IMR-90 (cell line): Measurements from ENCODE around the gene LRG1. TPM values are rescaled to one million over a fixed set of nuclear protein-coding genes. Genes with fewer than 3 reads are reported as not detected.

Experiments
- ATAC-seq: fragments of 200-7000 bp; cut with Tn5 transposase; 2 replicates; pipeline ENCODE4 v1.9.1; 2020; ENCODE audit warnings: low read depth, mild to moderate bottlenecking, moderate library complexity
- BruUV-seq: library from RNA; stranded (reverse); fragments of 400-500 nt; replicated peaks from 2 replicates; lab custom pipeline; 2021; lab: Mats Ljungman, UMichigan
- CTCF ChIA-PET: fragments of 300-600 bp; formaldehyde crosslinking; extraction: SDS; loops from one replicate; lab custom pipeline; 2021; ENCODE audit warnings: antibody characterized with exemption; lab: Yijun Ruan, JAX
- POLR2A ChIA-PET: fragments of 300-600 bp; sonication (Branson Sonifier 250); formaldehyde crosslinking; loops from one replicate; lab custom pipeline; 2022; ENCODE audit warnings: antibody characterized with exemption; ENCODE audit not compliant: unreplicated experiment; lab: Charles Lee
- DNase-seq: peaks from one replicate; pipeline ENCODE4 v3.0.0; 2013
- H2AFZ ChIP-seq: replicated peaks from 2 replicates; pipeline ENCODE3; 2013; ENCODE audit warnings: low read length, mild to moderate bottlenecking; ENCODE audit not compliant: poor library complexity
- H2AK5ac ChIP-seq: 2 replicates; pipeline ENCODE4 v1.6.1; 2013; ENCODE audit warnings: low read depth, low read length, inconsistent platforms
- H2AK9ac ChIP-seq: replicated peaks from 2 replicates; pipeline ENCODE3; 2013; ENCODE audit warnings: mild to moderate bottlenecking, low read depth, low read length, moderate library complexity; ENCODE audit not compliant: poor library complexity
- H2BK120ac ChIP-seq: 2 replicates; pipeline ENCODE4 v1.6.1; 2013; ENCODE audit warnings: low read depth, low read length, inconsistent platforms
- H2BK15ac ChIP-seq: 3 replicates; pipeline ENCODE4 v1.6.1; 2013; ENCODE audit warnings: low read depth, low read length, inconsistent platforms
- H2BK20ac ChIP-seq: 2 replicates; pipeline ENCODE4 v1.6.1; 2013; ENCODE audit warnings: low read depth, mild to moderate bottlenecking, inconsistent platforms, low read length, moderate library complexity
- H2BK5ac ChIP-seq: 2 replicates; pipeline ENCODE4 v1.6.1; 2013; ENCODE audit warnings: mild to moderate bottlenecking, low read depth, low read length, inconsistent platforms; ENCODE audit not compliant: poor library complexity, severe bottlenecking
- H3K14ac ChIP-seq: replicated peaks from 2 replicates; pipeline ENCODE4 v1.6.1; 2013; ENCODE audit warnings: low read depth, low read length, inconsistent platforms
- H3K18ac ChIP-seq: 2 replicates; pipeline ENCODE4 v1.6.1; 2013; ENCODE audit warnings: low read depth, low read length, control low read depth
- H3K23ac ChIP-seq: 2 replicates; pipeline ENCODE4 v1.6.1; 2013; ENCODE audit warnings: low read depth, low read length, inconsistent platforms
- H3K27ac ChIP-seq: 2 replicates; pipeline ENCODE4 v1.5.1; 2013; ENCODE audit warnings: mild to moderate bottlenecking, control low read depth, low read length; ENCODE audit not compliant: insufficient read depth
- H3K27me3 ChIP-seq: 2 replicates; pipeline ENCODE4 v1.6.1; 2013; ENCODE audit warnings: low read length; ENCODE audit not compliant: control insufficient read depth, insufficient read depth
- H3K36me3 ChIP-seq: 2 replicates; pipeline ENCODE4 v1.6.1; 2013; ENCODE audit warnings: low read length, mixed read lengths; ENCODE audit not compliant: control insufficient read depth, insufficient read depth
- H3K4ac ChIP-seq: 2 replicates; pipeline ENCODE4 v1.6.1; 2013; ENCODE audit warnings: low read depth, low read length, inconsistent platforms
- H3K4me1 ChIP-seq: 2 replicates; pipeline ENCODE4 v1.6.1; 2013; ENCODE audit warnings: low read length, mixed read lengths; ENCODE audit not compliant: control insufficient read depth, insufficient read depth
- H3K4me2 ChIP-seq: 2 replicates; pipeline ENCODE4 v1.6.1; 2013; ENCODE audit warnings: low read depth, mild to moderate bottlenecking, control low read depth, low read length, moderate library complexity
- H3K4me3 ChIP-seq: 2 replicates; pipeline ENCODE4 v1.5.1; 2013; ENCODE audit warnings: low read depth, mild to moderate bottlenecking, control low read depth, low read length, moderate library complexity; ENCODE audit not compliant: insufficient read depth
- H3K56ac ChIP-seq: 2 replicates; pipeline ENCODE4 v1.6.1; 2013; ENCODE audit warnings: low read length, inconsistent platforms; ENCODE audit not compliant: insufficient read depth; ENCODE audit errors: extremely low read depth
- H3K79me1 ChIP-seq, 2 experiments: 2 replicates each; pipeline ENCODE4 v1.6.1; 2013; ENCODE audit warnings: low read length in 2 of 2, inconsistent platforms in 1 of 2, low read depth in 1 of 2
- H3K9ac ChIP-seq: 2 replicates; pipeline ENCODE4 v1.6.1; 2013; ENCODE audit warnings: low read depth, low read length, control low read depth
- H3K9me1 ChIP-seq: 2 replicates; pipeline ENCODE4 v1.6.1; 2013; ENCODE audit warnings: low read length, inconsistent platforms; ENCODE audit not compliant: insufficient read depth
- H3K9me3 ChIP-seq: 2 replicates; pipeline ENCODE4 v1.6.1; 2013; ENCODE audit warnings: low read length; ENCODE audit not compliant: control insufficient read depth, insufficient read depth
- H4K20me1 ChIP-seq: 2 replicates; pipeline ENCODE4 v1.6.1; 2013; ENCODE audit warnings: low read length, inconsistent platforms; ENCODE audit not compliant: insufficient read depth
- H4K5ac ChIP-seq: 2 replicates; pipeline ENCODE4 v1.6.1; 2013; ENCODE audit warnings: mild to moderate bottlenecking, low read depth, low read length, control low read depth
- H4K8ac ChIP-seq, 2 experiments: 2 replicates each; pipeline ENCODE4 v1.6.1; 2013; ENCODE audit warnings: low read depth in 2 of 2, low read length in 2 of 2, control low read depth in 1 of 2, inconsistent platforms in 1 of 2
- H4K91ac ChIP-seq: 2 replicates; pipeline ENCODE4 v1.6.1; 2013; ENCODE audit warnings: low read depth, low read length, inconsistent platforms; ENCODE audit not compliant: insufficient read depth
- BHLHE40 ChIP-seq: fragments of 150-350 bp; IDR thresholded peaks from 2 replicates; pipeline ENCODE4 v1.6.1; 2016; ENCODE audit warnings: mild to moderate bottlenecking, low read depth, low read length
- CEBPB ChIP-seq: IDR thresholded peaks from 2 replicates; pipeline ENCODE4 v1.6.1; 2012; ENCODE audit warnings: low read depth, low read length, improper control_type of control experiment
- CHD1 ChIP-seq: IDR thresholded peaks from 2 replicates; pipeline ENCODE4 v1.6.1; 2012; ENCODE audit warnings: low read depth, low read length, improper control_type of control experiment
- ELK1 ChIP-seq: fragments of 150-350 bp; IDR thresholded peaks from 2 replicates; pipeline ENCODE4 v1.6.1; 2016; ENCODE audit warnings: low read depth, mild to moderate bottlenecking, low read length, moderate library complexity, borderline replicate concordance
- FOS ChIP-seq: fragments of 150-350 bp; IDR thresholded peaks from 2 replicates; pipeline ENCODE4 v1.6.1; 2016; ENCODE audit warnings: low read depth, low read length
- MXI1 ChIP-seq: IDR thresholded peaks from 2 replicates; pipeline ENCODE4 v1.6.1; 2012; ENCODE audit warnings: low read depth, mild to moderate bottlenecking, low read length, moderate library complexity, borderline replicate concordance
- RAD21 ChIP-seq: IDR thresholded peaks from 2 replicates; pipeline ENCODE4 v1.6.1; 2012; ENCODE audit warnings: low read length, improper control_type of control experiment
- RCOR1 ChIP-seq: IDR thresholded peaks from 2 replicates; pipeline ENCODE4 v1.6.1; 2012; ENCODE audit warnings: mild to moderate bottlenecking, low read length, improper control_type of control experiment; ENCODE audit not compliant: insufficient replicate concordance
- RFX5 ChIP-seq: IDR thresholded peaks from 2 replicates; pipeline ENCODE4 v1.8.0; 2012; ENCODE audit warnings: low read depth, mild to moderate bottlenecking, low read length, moderate library complexity
- USF2 ChIP-seq: fragments of 150-350 bp; IDR thresholded peaks from 2 replicates; pipeline ENCODE4 v1.6.1; 2017; ENCODE audit warnings: mild to moderate bottlenecking, antibody characterized with exemption, low read length, low read depth
- WGBS, 2 experiments: methylation state at CpG; one replicate each; pipeline versions ENCODE4 v1.1.5 to v1.1.7; 2013; ENCODE audit warnings: missing lambda C conversion rate in 2 of 2; ENCODE audit not compliant: insufficient read length in 1 of 2; ENCODE audit errors: extremely low coverage in 2 of 2; 5-methylcytosine and 5-hydroxymethylcytosine counted together
- dilution Hi-C: fragments of 300-500 bp; cut with HindIII; formaldehyde crosslinking; loops from one replicate; pipeline ENCODE4 v1.14.3; 2018; ENCODE audit warnings: low sequenced_read_pairs; ENCODE audit not compliant: unreplicated experiment
- in situ Hi-C: fragments of 300-500 bp; cut with MboI; formaldehyde crosslinking; loops from 3 replicates; pipeline ENCODE4 v1.14.3; 2019; ENCODE audit warnings: low sequenced_read_pairs, inconsistent platforms, mixed read lengths
- intact Hi-C: fragments of 100-400 bp; cut with micrococcal nuclease; formaldehyde crosslinking; loops from 2 replicates; pipeline ENCODE4 v1.10.0; 2022
- polyA plus RNA-seq, 3 experiments: library from polyadenylated mRNA; depleted of rRNA; stranded (reverse); fragments of >200 nt; gene quantifications; 2 replicates each; pipeline ENCODE4 v1.2.3, GENCODE V29; 2012; ENCODE audit warnings: low replicate concordance in 1 of 3
- total RNA-seq: library from RNA; depleted of rRNA; stranded (reverse); fragments of >200 nt; gene quantifications from 2 replicates; pipeline ENCODE4 v1.2.3, GENCODE V29; 2012

Gene LRG1
- total and polyA plus RNA-seq, 2 of the 4 experiments (the other 2 are of a cell fraction) = not detected

- peaks cover 5% of the 10 kb centered on the region; the same call in 1 of the 2 replicates for H3K9me1 ChIP-seq
- H3K79me1 ChIP-seq = no peaks in the 10 kb centered on the region
- H3K23ac ChIP-seq = no peak overlapping the region
- no peak overlapping the region for H4K91ac ChIP-seq
- no peak overlapping the region for H4K8ac ChIP-seq
- DNase-seq (no peak), ATAC-seq (no peak)
- intact Hi-C loops (no loop called here), dilution Hi-C loops (no loop called here), in situ Hi-C loops (no loop called here)
- no TSS peak for BruUV-seq
- H2AFZ ChIP-seq = no peak overlapping the region
- H3K36me3 ChIP-seq = no peaks in the 10 kb centered on the region
- H2BK5ac ChIP-seq = no peak overlapping the region
- H3K4ac ChIP-seq = no peak overlapping the region
- no peaks in the 10 kb centered on the region for H4K20me1 ChIP-seq
- POLR2A ChIA-PET = no interaction called here
- H3K4me3 ChIP-seq = no peak overlapping the region
- no peak overlapping the region for H3K14ac ChIP-seq
- 100% methylated on average over 1 of the region's 6 CpGs; no CpG with 5 or more reads in 1 of the 2 experiments for WGBS, 2 experiments
- H3K18ac ChIP-seq = no peak overlapping the region
- H2AK9ac ChIP-seq = no peak overlapping the region
- no peak overlapping the region for H2AK5ac ChIP-seq
- peaks cover 3% of the 10 kb centered on the region for H3K27me3 ChIP-seq
- H2BK20ac ChIP-seq = no peak overlapping the region
- H3K9ac ChIP-seq = no peak overlapping the region
- TF ChIP-seq USF2 = no peak
- no peak for TF ChIP-seq RAD21
- TF ChIP-seq ELK1 = no peak
- no peak for TF ChIP-seq CEBPB
- no peak for TF ChIP-seq RCOR1
- TF ChIP-seq RFX5 = no peak
- no peak for TF ChIP-seq MXI1
- no peak for TF ChIP-seq CHD1
- TF ChIP-seq BHLHE40 = no peak
- no peak for TF ChIP-seq FOS
- peaks cover 9% of the 10 kb centered on the region for H3K4me1 ChIP-seq
- CTCF ChIA-PET = interaction anchor here (1.7 kb wide), 1 partner anchor 15 kb away, joined by 4 read pairs; no protein-coding TSS in a partner anchor
- no peaks in the 10 kb centered on the region for H3K9me3 ChIP-seq
- H3K27ac ChIP-seq = no peak overlapping the region
- no peak overlapping the region for H3K4me2 ChIP-seq
- no peak overlapping the region for H4K5ac ChIP-seq
- no peak overlapping the region for H2BK120ac ChIP-seq
- no peak overlapping the region for H3K56ac ChIP-seq
- H2BK15ac ChIP-seq = no peak overlapping the region
Measured at GRCh38 chr19:4573682-4574081, 33.8 kb upstream of the LRG1 start.
